SU-DHL-6 (cell line): ENCODE results near the gene ADIPOQ.

Experiments
- EZH2phosphoT487 ChIP-seq: fragments of 200-600 bp; sonication (generic), shearing (Covaris generic); conservative IDR thresholded peaks from 2 replicates; pipeline ENCODE4 v1.6.1; 2018; ENCODE audit warnings: mild to moderate bottlenecking, antibody characterized with exemption, low read length, moderate library complexity, mixed read lengths
- TF ChIP-seq, protein P1 (sequence below): fragments of 200-600 bp; sonication (generic); IDR thresholded peaks from one replicate; pipeline ENCODE4 v1.5.1; 2017; ENCODE audit warnings: antibody characterized with exemption, mild to moderate bottlenecking, low read length, moderate library complexity; ENCODE audit not compliant: insufficient read depth, poor library complexity, severe bottlenecking

DNA sequence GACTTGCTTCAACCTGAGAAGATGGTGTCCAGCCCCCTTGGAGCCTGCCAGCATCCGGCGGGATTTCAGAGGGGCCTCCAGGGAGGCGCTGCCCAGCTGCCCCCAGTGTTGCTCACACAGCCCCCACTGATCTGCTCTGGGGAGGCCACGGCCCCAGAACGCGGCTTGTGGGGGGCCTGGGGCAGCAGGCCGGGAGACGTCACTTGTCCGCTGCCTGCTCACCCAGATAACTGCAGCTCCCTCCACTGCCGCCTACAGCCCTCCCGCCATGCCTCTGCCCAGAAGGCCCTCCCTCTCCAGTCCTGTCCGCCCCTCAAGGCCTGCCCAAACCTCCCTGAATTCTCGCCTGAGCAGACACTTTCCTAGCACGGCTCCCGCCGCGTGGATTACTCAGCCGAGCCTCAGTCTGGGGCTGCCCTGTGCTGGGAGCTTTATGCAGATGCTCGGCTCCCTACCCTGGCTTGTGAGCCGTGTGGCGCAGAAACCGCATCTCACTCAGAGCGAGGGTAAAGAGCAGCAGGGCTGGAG, 17.2 kb upstream of the ADIPOQ start:
- TF ChIP-seq, protein P1, sequence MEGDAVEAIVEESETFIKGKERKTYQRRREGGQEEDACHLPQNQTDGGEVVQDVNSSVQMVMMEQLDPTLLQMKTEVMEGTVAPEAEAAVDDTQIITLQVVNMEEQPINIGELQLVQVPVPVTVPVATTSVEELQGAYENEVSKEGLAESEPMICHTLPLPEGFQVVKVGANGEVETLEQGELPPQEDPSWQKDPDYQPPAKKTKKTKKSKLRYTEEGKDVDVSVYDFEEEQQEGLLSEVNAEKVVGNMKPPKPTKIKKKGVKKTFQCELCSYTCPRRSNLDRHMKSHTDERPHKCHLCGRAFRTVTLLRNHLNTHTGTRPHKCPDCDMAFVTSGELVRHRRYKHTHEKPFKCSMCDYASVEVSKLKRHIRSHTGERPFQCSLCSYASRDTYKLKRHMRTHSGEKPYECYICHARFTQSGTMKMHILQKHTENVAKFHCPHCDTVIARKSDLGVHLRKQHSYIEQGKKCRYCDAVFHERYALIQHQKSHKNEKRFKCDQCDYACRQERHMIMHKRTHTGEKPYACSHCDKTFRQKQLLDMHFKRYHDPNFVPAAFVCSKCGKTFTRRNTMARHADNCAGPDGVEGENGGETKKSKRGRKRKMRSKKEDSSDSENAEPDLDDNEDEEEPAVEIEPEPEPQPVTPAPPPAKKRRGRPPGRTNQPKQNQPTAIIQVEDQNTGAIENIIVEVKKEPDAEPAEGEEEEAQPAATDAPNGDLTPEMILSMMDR: no peak
- TF ChIP-seq EZH2phosphoT487: no peak
